Endothelial cell of umbilical vein (primary cell): Measurements from ENCODE around the gene CLEC4D. TPM values are rescaled to one million over a fixed set of nuclear protein-coding genes. Genes with fewer than 3 reads are reported as not detected.

Source experiments
- BruUV-seq: library from RNA; stranded (reverse); fragments of 400-500 nt; replicated peaks from 2 replicates; lab custom pipeline; 2021; lab: Mats Ljungman, UMichigan
- CTCF ChIA-PET: fragments of 300-600, 350-600 bp; sonication (Branson Sonifier 250); formaldehyde crosslinking; loops from one replicate; lab custom pipeline; 2021; ENCODE audit warnings: antibody characterized with exemption, inconsistent platforms; lab: Charles Lee
- POLR2A ChIA-PET: fragments of 300-600, 350-600 bp; sonication (Branson Sonifier 250); formaldehyde crosslinking; loops from one replicate; lab custom pipeline; 2021; ENCODE audit warnings: antibody characterized with exemption, inconsistent platforms; lab: Charles Lee
- DNase-seq: peaks from one replicate; pipeline ENCODE4 v3.0.0-alpha.2; 2011; ENCODE audit warnings: low read depth, low spot score
- FAIRE-seq: peaks from 2 replicates; lab custom pipeline; 2011; peaks lifted over from hg19 to GRCh38; lab: Jason Lieb, UNC
- H2AFZ ChIP-seq: 2 replicates; pipeline ENCODE4 v1.6.0; 2012; ENCODE audit warnings: low read depth, low read length, control low read depth, inconsistent platforms
- H3K27ac ChIP-seq: 2 replicates; pipeline ENCODE4 v1.5.1; 2011; ENCODE audit warnings: low read depth, mild to moderate bottlenecking, control low read depth, low read length, moderate library complexity; ENCODE audit not compliant: insufficient read depth
- H3K27me3 ChIP-seq, 2 experiments: 2 replicates each; pipeline versions ENCODE4 v1.6.0 to v1.6.1; 2011; ENCODE audit warnings: low read length in 2 of 2, mixed read lengths in 1 of 2; ENCODE audit not compliant: control insufficient read depth in 2 of 2, insufficient read depth in 2 of 2
- H3K36me3 ChIP-seq, 2 experiments: 2 replicates in 1 of 2; 3 replicates in 1 of 2; pipeline ENCODE4 v1.5.1; 2011; ENCODE audit warnings: low read length in 2 of 2, mild to moderate bottlenecking in 1 of 2, moderate library complexity in 1 of 2; ENCODE audit not compliant: control insufficient read depth in 2 of 2, insufficient read depth in 2 of 2; ENCODE audit errors: extremely low read depth in 1 of 2
- H3K4me1 ChIP-seq: 3 replicates; pipeline ENCODE4 v1.5.1; 2011; ENCODE audit warnings: mild to moderate bottlenecking, low read length; ENCODE audit not compliant: control insufficient read depth, insufficient read depth; ENCODE audit errors: extremely low read depth
- H3K4me2 ChIP-seq: 2 replicates; pipeline ENCODE4 v1.6.1; 2011; ENCODE audit warnings: low read length, control low read depth, mixed read lengths; ENCODE audit not compliant: insufficient read depth
- H3K4me3 ChIP-seq, 3 experiments: fragments of 200-600 bp in 1 of 3; sonication (generic), shearing (Covaris generic) in 1 of 3; replicated peaks in 1 of 3; 2 replicates each; pipeline ENCODE4 v1.5.1; 2011 to 2016; ENCODE audit warnings: control low read depth in 3 of 3, low read length in 3 of 3, mild to moderate bottlenecking in 2 of 3, inconsistent platforms in 1 of 3, low read depth in 1 of 3, moderate library complexity in 1 of 3; ENCODE audit not compliant: insufficient read depth in 1 of 3
- H3K79me2 ChIP-seq: 2 replicates; pipeline ENCODE4 v1.6.0; 2012; ENCODE audit warnings: low read length, inconsistent platforms; ENCODE audit not compliant: control insufficient read depth, insufficient read depth
- H3K9ac ChIP-seq: replicated peaks from 2 replicates; pipeline ENCODE3; 2011; ENCODE audit warnings: low read length, control low read depth; ENCODE audit not compliant: insufficient read depth; ENCODE audit errors: extremely low read depth
- H3K9me1 ChIP-seq: replicated peaks from 3 replicates; pipeline ENCODE4 v1.6.0; 2011; ENCODE audit warnings: mild to moderate bottlenecking, low read length; ENCODE audit not compliant: control insufficient read depth, insufficient read depth; ENCODE audit errors: extremely low read depth
- H3K9me3 ChIP-seq: replicated peaks from 2 replicates; pipeline ENCODE4 v1.5.1; 2012; ENCODE audit warnings: low read length, inconsistent platforms; ENCODE audit not compliant: control insufficient read depth, insufficient read depth
- H4K20me1 ChIP-seq: replicated peaks from 2 replicates; pipeline ENCODE3; 2011; ENCODE audit warnings: mild to moderate bottlenecking, low read length; ENCODE audit not compliant: control insufficient read depth, insufficient read depth; ENCODE audit errors: extremely low read depth
- CTCF ChIP-seq, 2 donors: IDR thresholded peaks; 1 replicate in 1 of 2; 2 replicates in 1 of 2; pipeline ENCODE4 v1.5.1; 2011; ENCODE audit warnings: low read length in 2 of 2, mild to moderate bottlenecking in 2 of 2, moderate library complexity in 2 of 2, control low read depth in 1 of 2, inconsistent platforms in 1 of 2, low read depth in 1 of 2; ENCODE audit not compliant: insufficient read depth in 1 of 2; ENCODE audit errors: extremely low read depth in 1 of 2
- EZH2 ChIP-seq: IDR thresholded peaks from 2 replicates; pipeline ENCODE4 v1.6.1; 2012; ENCODE audit warnings: borderline replicate concordance, low read depth, mild to moderate bottlenecking, moderate library complexity, low read length, inconsistent platforms; ENCODE audit not compliant: severe bottlenecking
- FOS ChIP-seq: IDR thresholded peaks from 2 replicates; pipeline ENCODE4 v1.6.1; 2011; ENCODE audit warnings: mild to moderate bottlenecking, low read length, moderate library complexity, borderline replicate concordance; ENCODE audit not compliant: insufficient read depth
- GATA2 ChIP-seq: IDR thresholded peaks from 2 replicates; pipeline ENCODE4 v1.7.0; 2011; ENCODE audit warnings: low read depth, mild to moderate bottlenecking, moderate library complexity, mixed read lengths, low read length; ENCODE audit not compliant: insufficient read length, insufficient read depth
- JUN ChIP-seq: IDR thresholded peaks from 2 replicates; pipeline ENCODE4 v1.6.1; 2011; ENCODE audit warnings: borderline replicate concordance, low read depth; ENCODE audit not compliant: insufficient read length, insufficient read depth
- MAX ChIP-seq: IDR thresholded peaks from 2 replicates; pipeline ENCODE4 v1.6.1; 2011; ENCODE audit not compliant: insufficient read depth, insufficient read length
- MYC ChIP-seq: IDR thresholded peaks from one replicate; pipeline ENCODE4 v1.6.1; 2011; ENCODE audit warnings: mild to moderate bottlenecking, low read depth, low read length
- POLR2A ChIP-seq: IDR thresholded peaks from 2 replicates; pipeline ENCODE4 v1.6.1; 2012; ENCODE audit warnings: low read depth, mild to moderate bottlenecking, control low read depth, low read length
- POLR2AphosphoS5 ChIP-seq: IDR thresholded peaks from 2 replicates; pipeline ENCODE4 v1.6.1; 2012; ENCODE audit warnings: low read depth, mild to moderate bottlenecking, control low read depth, low read length, moderate library complexity; ENCODE audit not compliant: insufficient read depth
- dilution Hi-C: fragments of 300-500 bp; cut with MboI; formaldehyde crosslinking; loops from one replicate; pipeline ENCODE4 v1.15.0; 2019; ENCODE audit warnings: low sequenced_read_pairs; ENCODE audit not compliant: extremely low pct_ligation_motif_present
- intact Hi-C: fragments of 100-400 bp; cut with micrococcal nuclease; formaldehyde crosslinking; loops from one replicate; pipeline ENCODE4 v1.10.0; 2022
- polyA plus RNA-seq, 4 experiments: library from polyadenylated mRNA; depleted of rRNA in 3 of 4; stranded (reverse) in 3 of 4; unstranded in 1 of 4; fragments of >200 nt; gene quantifications; 2 replicates each; pipeline versions ENCODE4 v1.2.1 to v1.2.3, GENCODE V29; 2011 to 2012; ENCODE audit warnings: missing spikeins in 1 of 4
- total RNA-seq: library from RNA; stranded (reverse); gene quantifications from 2 replicates; pipeline ENCODE4 v1.2.3, GENCODE V29; 2021

CLEC4D gene
- total and polyA plus RNA-seq, 2 donors (not counting 3 experiments of a cell fraction or from before 2014, with no cell fraction given): not detected

- H3K27me3 ChIP-seq: peaks cover 2 to 10% of the 10 kb centered on the region in 2 experiments
- H3K4me1 ChIP-seq: no peaks in the 10 kb centered on the region
- no peaks in the 10 kb centered on the region for H4K20me1 ChIP-seq
- H3K9ac ChIP-seq: no peak overlapping the region
- POLR2A ChIA-PET: no interaction called here
- no peak for DNase-seq
- H3K4me3 ChIP-seq: no peak overlapping the region
- FAIRE-seq: no peak
- intact Hi-C loops (no loop called here), dilution Hi-C loops (no loop called here)
- no peaks in the 10 kb centered on the region for H3K79me2 ChIP-seq
- TF ChIP-seq CTCF (IDR thresholded peaks at IDR 0.05; ENCODE audit: extremely low read depth in 1 of 2, insufficient read depth in 1 of 2, low read depth in 1 of 2, low read length in 2 of 2) (peak in 1 of 2 donors; percentile 12), GATA2 (no peak)
- no TSS peak for BruUV-seq
- H3K4me2 ChIP-seq: no peak overlapping the region
- no peak overlapping the region for H3K27ac ChIP-seq
- no peaks in the 10 kb centered on the region for H3K9me1 ChIP-seq
- H3K9me3 ChIP-seq: no peaks in the 10 kb centered on the region
- H2AFZ ChIP-seq: no peak overlapping the region
- CTCF ChIA-PET: interaction anchor here (3.7 kb wide), 1 partner anchor 18 kb away, joined by 16 read pairs; no protein-coding TSS in a partner anchor
- no peaks in the 10 kb centered on the region for H3K36me3 ChIP-seq
These were observed 49.0 kb downstream of the CLEC4D start for GRCh38 chr12:8562310-8562709.

GRCh38 chr12:8563356-8563755 is 50.1 kb downstream of the CLEC4D start:
- H3K36me3 ChIP-seq: no peaks in the 10 kb centered on the region
- FAIRE-seq (no peak), DNase-seq (no peak)
- ChIA-PET POLR2A (no interaction called here), CTCF (interaction anchor here (1.2 kb wide), 1 partner anchor 19 kb away, joined by 9 read pairs; no protein-coding TSS in a partner anchor)
- TF ChIP-seq FOS: no peak
- TF ChIP-seq GATA2: no peak
- TF ChIP-seq CTCF (IDR thresholded peaks at IDR 0.05; ENCODE audit: extremely low read depth in 1 of 2, insufficient read depth in 1 of 2, low read depth in 1 of 2, low read length in 2 of 2): no peak
- no peak for TF ChIP-seq POLR2A
- no peak for TF ChIP-seq MYC
- TF ChIP-seq POLR2AphosphoS5: no peak
- TF ChIP-seq JUN: no peak
- no peak for TF ChIP-seq MAX
- TF ChIP-seq EZH2: no peak
- peaks cover 2 to 10% of the 10 kb centered on the region in 2 experiments for H3K27me3 ChIP-seq
- H3K9ac ChIP-seq: no peak overlapping the region
- no peak overlapping the region for H3K4me3 ChIP-seq
- no peaks in the 10 kb centered on the region for H4K20me1 ChIP-seq
- H3K9me1 ChIP-seq: no peaks in the 10 kb centered on the region
- dilution Hi-C loops: no loop called here
- H3K9me3 ChIP-seq: no peaks in the 10 kb centered on the region
- no peak overlapping the region for H3K27ac ChIP-seq
- BruUV-seq: no TSS peak
- no peak overlapping the region for H2AFZ ChIP-seq
- H3K79me2 ChIP-seq: no peaks in the 10 kb centered on the region
- intact Hi-C loops: no loop called here
- H3K4me1 ChIP-seq: no peaks in the 10 kb centered on the region
- no peak overlapping the region for H3K4me2 ChIP-seq
